IPS-NIHi11 (cell line): Measurements from ENCODE around the gene METRN.

ENCODE experiments used
- DNase-seq: peaks from one replicate; pipeline ENCODE4 v3.0.0; 2012; ENCODE audit warnings: mixed read lengths, low spot score

METRN gene

GRCh38 chr16:709566-710499 lies 5.1 kb upstream of the METRN start:
- DNase-seq, result peak; percentile 74

- no peak for DNase-seq
Observed at GRCh38 chr16:710500-711075, 4.3 kb upstream of the METRN start.

- DNase-seq, result no peak
Observed at GRCh38 chr16:711084-711483, 3.8 kb upstream of the METRN start.

GRCh38 chr16:711548-712320 lies 3.2 kb upstream of the METRN start:
- peak; percentile 91 for DNase-seq

GRCh38 chr16:712740-713250 lies 2.1 kb upstream of the METRN start:
- DNase-seq, result peak; percentile 40

GRCh38 chr16:714079-714478 lies 839 bp upstream of the METRN start:
- no peak for DNase-seq

- peak; percentile 61 for DNase-seq
Observed at GRCh38 chr16:715477-716199, 720 bp downstream of the METRN start.

- DNase-seq, result peak; percentile 52
Observed at GRCh38 chr16:716200-716568, 1.3 kb downstream of the METRN start.

GRCh38 chr16:716768-717325 lies 1.9 kb downstream of the METRN start:
- no peak for DNase-seq

GRCh38 chr16:717450-718245 lies 2.7 kb downstream of the METRN start:
- DNase-seq, result no peak

GRCh38 chr16:718389-718788 lies 3.5 kb downstream of the METRN start:
- no peak for DNase-seq

- DNase-seq, result no peak
Observed at GRCh38 chr16:718922-719321, 4.0 kb downstream of the METRN start.

- no peak for DNase-seq
Observed at GRCh38 chr16:719815-720446, 5.0 kb downstream of the METRN start.

GRCh38 chr16:720447-720989 lies 5.6 kb downstream of the METRN start:
- peak; percentile 52 for DNase-seq

GRCh38 chr16:720990-721764 lies 6.3 kb downstream of the METRN start, which contains the start of gene ANTKMT:
Gene ANTKMT, plus strand, starts transcription at chr16:721146. Its CDS starts 129 bp downstream, at chr16:721275.
- DNase-seq, result peak; percentile 95

- no peak for DNase-seq
Observed at GRCh38 chr16:721765-722540, 7.0 kb downstream of the METRN start.

- no peak for DNase-seq
Observed at GRCh38 chr16:722835-723633, 8.1 kb downstream of the METRN start.
